ENCODE measurements around the gene RHOG.

The RHOG gene

DNA sequence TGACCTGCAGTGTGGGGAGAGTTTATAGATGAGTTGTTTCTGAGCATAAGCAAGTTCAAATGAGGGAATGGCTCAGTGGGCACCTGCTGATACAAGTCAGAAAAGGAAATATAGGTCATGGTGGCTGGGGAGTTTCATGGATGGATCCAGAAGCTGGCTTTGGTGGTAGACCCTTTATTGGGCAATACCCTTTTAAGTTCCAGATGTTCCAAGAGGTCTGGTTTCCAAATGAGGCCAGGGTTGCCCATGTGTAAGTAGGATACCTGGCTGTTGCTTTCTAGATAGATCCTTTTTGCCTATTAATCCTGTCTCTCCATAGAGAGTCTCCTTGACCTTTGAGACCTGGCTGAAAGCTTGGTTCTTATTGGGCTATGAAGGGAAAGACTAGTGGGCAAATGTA is 16.9 kb upstream of the RHOG start:
- DNase-seq: no peak

DNA sequence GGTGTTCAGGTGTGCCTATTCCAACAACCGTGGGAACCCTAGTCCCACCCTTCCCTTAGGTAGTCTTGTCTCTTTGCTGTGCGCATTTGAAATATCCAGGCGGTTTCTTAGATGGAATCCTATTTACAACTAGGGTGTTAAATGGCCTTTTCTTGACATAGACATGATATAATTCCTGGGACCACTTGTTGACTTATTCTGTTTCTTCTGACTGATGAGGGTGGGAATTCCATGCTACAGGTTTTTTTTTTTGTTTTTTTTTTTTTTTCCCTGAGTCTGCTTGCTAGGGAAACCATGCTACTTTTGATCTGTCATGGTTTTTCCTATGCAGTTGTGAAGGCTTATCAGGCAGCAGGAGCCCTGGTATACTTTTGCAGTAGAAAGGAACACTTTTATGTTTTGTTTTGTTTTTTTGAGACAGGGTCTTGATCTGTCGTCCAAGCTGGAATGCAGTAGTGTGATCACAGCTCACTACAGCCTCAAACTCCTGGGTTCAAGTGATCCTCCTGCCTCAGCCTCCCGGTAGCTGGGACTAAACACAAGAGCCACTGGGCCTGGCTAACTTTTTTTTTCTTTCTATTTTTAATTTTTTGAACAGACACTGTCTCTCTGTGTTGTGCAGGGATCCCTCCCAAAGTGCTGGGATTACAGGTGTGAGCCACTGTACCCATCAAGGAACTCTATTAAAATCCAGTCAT is 16.2 kb upstream of the RHOG start:
- DNase-seq: no peak

DNA sequence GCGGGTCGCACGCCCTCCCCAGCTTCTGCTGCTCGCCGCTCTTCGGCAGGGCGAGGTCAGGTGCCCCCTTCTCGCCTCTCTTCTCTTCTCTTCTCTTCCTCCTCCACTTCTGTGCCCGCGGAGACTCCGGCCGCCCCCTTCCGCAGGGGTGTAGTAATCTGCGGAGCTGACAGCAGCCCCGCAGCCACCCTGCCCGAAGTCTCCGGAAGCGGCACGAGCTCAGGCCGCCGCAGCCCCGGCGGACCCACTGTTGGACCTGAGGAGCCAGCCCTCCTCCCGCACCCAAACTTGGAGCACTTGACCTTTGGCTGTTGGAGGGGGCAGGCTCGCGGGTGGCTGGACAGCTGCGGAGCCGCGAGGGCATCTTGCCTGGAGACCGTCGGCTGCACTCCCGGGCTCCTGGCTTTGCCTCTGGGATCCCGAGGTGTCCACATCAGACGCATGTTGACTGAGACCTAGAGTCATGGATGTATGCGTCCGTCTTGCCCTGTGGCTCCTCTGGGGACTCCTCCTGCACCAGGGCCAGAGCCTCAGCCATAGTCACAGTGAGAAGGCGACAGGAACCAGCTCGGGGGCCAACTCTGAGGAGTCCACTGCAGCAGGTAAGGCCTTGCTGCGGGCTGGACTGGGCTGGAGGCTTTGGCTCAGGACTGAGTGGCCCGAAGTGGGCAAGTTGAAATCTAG is 15.2 kb upstream of the RHOG start:
- peak; percentile 37 for DNase-seq

GRCh38 chr11:3854977-3855807 is 14.4 kb upstream of the RHOG start, which contains the start of gene STIM1:
STIM1 (plus strand) TSS chr11:3855664; CDS start chr11:3856271, 607 bp downstream.
- DNase-seq: peak; percentile 96

GRCh38 chr11:3854660-3854976 is 13.9 kb upstream of the RHOG start:
- DNase-seq: no peak

DNA sequence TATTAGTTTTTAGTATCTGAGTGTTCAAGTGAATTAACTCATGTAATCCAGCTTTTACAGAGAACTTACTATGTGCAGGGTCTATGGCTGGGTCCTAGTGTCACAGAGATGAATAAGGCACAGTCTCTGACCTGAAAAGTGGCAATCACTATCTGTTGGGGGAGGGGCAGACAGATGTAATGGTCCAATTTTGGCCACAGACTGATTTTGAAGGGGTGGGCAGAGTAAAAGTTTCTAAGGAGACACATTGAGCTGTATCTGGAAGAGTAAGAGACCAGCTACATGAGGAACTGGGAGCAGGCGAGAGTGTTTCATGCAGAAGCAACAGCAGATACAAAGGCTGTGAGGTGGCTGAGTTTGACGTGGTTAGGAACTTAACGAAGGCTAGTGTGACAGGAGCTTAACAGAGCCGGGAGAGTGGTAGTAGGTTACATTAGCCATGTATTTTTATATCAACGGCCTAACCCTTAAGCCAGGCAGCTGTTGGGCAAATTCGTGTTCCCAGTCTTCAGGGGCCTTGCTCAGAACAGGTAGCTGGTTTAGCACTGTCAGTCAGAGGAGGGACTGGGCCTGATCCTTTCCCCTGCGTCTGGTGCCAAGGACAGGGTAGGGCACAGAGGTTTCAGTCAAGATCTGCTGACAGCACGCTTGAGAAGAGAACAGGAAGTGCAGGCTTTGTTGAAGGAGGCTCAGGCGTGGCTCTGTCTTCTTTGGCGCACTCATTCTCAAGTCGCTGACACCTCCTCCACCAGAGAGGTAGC is 13.3 kb upstream of the RHOG start:
- DNase-seq: peak; percentile 82

DNA sequence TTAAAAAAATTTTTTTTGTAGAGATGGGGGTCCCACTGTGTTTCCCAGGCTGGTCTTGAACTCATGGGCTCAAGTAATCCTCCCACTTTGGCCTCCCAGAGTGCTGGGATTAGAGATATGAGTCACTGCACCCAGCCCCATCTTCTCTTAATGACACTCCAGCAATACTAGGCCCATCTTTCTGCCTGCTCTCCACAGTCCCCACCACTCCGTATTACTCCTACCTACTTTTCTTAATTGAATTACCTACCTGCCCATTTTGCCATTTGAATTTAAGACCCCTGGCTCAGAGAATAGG is 12.7 kb upstream of the RHOG start:
- DNase-seq: no peak

GRCh38 chr11:3849297-3849874 is 8.6 kb upstream of the RHOG start:
- peak; percentile 56 for DNase-seq

DNA sequence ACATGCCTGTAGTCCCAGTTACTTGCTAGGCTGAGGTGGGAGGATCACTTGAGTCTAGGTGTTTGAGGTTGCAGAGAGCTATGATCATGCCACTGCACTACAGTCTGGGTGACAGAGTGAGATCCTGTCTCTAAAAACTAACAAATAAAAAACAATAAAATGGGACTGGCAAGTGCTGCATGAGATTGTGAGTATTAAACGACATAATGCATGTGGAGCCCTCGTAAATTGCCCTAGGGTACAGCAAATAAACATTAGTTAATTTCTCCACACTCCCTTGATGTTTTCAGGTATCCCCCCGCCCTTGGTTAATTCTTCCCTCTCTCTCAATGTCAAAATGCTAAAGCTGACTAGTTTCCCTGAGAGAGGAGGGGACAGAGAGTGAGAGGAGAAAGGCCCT is 4.9 kb upstream of the RHOG start:
- no peak for DNase-seq

GRCh38 chr11:3845246-3845645 is 4.5 kb upstream of the RHOG start:
- DNase-seq: no peak

DNA sequence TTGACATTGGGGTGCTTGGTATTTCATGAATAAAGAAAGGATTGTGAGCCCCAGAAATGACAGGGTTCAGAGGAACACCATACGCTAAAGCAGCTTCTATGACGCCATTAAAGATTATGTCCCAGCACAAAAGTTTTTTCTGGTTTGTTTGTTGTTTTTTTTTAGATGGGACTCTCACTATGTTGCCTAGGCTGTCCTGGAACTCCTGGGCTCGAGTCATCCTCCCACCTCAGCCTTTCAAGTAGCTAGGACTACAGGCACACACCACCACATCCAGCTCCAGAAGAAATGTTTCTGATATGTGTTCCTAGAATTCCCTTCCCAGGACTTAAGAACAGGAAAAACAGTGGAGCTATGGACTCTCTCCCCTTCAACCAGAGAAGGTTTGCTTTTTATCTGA is 2.6 kb upstream of the RHOG start:
- no peak for DNase-seq

DNA sequence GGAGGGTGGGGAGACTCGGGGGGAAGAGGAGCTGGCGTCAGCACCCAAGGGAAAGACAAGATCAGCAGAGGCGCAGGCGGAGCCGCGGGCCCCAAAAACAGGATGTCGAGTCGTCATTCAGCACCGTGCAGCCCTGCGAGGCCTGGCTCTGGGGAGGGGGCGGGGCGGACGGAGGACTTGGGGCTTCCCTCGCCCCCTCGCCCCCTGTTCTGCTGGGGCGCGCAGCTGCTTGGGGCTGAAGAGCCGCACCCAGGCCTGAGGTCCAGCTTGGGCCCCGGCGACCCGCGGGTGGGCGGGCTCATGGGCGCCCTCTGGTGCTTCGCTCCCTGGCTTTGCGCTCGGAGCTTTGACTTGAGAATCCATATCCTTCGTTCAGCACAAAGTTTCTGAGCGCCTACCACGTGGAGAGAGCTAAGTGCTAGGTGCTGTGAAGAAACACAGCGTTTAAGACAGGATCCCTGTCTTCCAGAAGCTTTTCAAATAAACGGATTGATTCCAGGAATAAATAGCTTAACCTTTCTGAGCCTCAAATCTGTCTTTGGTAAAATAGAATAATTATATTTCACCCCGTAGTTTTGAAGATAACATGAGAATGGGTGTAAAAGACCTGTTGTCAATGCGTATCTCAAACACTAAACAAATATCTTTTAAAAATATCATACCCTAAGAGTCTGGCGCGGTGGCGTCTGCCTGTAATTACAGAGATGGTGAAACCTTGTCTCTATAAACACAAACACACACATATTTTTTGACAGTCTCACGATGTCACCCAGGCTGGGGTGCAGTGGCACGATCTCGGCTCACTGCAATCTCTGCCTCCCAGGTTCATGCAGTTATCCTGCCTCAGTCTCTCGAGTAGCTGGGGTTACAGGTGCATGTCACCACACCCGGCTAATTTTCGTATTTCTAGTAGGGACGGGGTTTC is 929 bp upstream of the RHOG start:
- peak; percentile 96 for DNase-seq

GRCh38 chr11:3840004-3840869 is 522 bp downstream of the RHOG start:
- DNase-seq: peak; percentile 39

- DNase-seq: no peak
These were observed 2.3 kb downstream of the RHOG start for GRCh38 chr11:3838504-3838903.

GRCh38 chr11:3837793-3838192 is 3.0 kb downstream of the RHOG start:
- DNase-seq: no peak

DNA sequence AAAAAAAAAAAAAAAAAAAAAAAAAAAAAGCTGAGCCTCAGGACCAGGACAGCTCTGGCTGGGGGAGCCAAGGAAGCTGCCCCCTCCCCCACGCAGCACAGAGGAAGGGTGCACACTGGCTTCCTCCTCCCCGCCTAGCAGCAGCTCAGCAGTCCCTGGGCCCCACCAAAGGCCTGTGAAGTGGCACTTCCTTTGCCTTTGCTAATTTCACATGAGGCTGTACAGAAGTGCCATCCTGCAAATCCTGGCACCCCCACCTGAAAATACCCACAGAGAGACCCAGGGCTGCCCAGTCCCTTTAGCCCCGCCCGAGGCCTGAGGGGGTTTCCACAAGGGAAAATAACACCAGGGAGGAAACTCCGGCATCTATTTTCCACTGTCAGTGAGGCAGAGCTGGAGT is 3.9 kb downstream of the RHOG start:
- DNase-seq: peak; percentile 51

- DNase-seq: no peak
These were observed 5.0 kb downstream of the RHOG start for GRCh38 chr11:3835751-3836150.

DNA sequence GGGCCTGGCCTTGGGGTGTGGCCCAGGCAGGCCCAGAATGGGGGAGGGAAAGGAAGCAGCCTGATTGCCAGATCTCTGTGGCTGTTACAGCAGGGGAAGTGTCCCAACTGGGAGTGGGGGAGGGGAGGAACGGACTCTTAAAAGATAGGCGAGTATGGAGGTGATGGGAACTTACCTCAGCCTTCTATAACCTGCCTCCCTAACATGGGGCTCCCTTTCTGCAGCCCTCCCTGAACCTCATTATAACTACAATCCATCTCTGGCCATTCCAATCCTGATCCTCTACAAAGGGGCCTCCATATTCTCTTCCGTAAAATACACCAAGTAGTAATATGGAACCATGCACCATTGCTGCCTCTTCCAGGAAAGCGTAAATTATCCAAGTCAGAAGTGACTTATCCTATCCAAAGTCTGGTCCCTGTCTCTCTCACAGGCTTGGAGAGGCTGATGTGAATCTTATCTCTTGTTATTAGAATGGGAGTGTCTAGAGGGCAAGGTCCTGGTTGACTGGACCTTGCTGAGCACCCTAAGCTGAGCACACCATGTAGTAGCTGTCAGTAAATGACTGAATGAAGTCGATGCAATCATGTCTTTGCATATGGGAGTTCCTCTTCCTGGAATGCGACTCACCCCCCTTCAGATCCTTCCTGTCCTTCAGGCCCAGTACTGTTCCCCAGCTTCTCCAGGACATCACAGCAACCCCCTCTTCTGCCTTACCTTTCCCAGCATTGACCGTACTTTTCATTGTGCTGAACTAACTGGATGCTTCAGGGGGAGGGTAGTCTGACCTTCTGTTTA is 5.9 kb downstream of the RHOG start:
- DNase-seq: no peak

GRCh38 chr11:3834349-3834663 is 6.5 kb downstream of the RHOG start:
- no peak for DNase-seq

DNA sequence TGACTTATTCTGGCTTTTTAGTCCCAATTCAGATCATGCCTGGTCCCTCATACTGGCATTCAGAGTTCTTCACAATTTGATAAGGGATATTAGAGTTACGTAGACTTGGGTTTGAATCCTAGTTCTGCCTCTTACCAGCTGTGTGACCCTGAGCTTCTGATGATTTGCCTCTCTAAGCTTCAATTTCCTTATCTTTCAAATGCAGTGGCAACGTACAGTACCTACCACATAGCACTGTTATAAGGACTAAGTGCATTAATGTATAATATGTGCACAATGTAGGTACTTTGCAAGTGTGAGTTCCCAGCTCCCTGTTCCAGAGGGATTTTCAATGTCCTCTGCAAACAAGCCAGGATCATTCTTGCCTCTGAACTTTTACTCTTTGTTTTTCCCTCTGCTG is 7.3 kb downstream of the RHOG start:
- DNase-seq: no peak
